ENCODE measurements around the gene CBLN1.

Gene CBLN1

GRCh38 chr16:49281480-49281842 lies at the start of gene CBLN1:
Gene CBLN1, minus strand, starts transcription at chr16:49281838. Its CDS starts 373 bp downstream, at chr16:49281465.
- no peak for DNase-seq

- DNase-seq = peak; percentile 55
These were observed 49.0 kb upstream of the CBLN1 start for GRCh38 chr16:49330562-49331201.

DNA sequence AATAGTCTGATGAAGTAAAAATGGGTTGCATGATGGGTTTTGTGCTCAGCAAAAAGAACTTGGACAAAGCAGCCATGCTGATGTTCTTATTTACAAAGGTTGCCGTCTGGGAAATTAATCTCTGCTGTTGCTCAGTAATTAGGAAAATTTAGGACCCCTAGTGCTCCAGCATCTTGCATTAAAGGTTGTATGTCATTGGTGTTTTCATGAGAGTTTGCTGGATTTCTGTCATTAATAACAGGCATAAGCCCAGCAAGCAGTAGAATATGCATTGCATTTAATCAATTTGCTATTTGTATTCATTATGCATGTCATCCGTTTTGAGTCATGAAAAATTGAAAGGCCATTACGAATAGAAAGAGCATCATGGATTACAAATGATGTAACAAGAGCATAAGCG lies 46.7 kb upstream of the CBLN1 start:
- DNase-seq = no peak

GRCh38 chr16:49327466-49327865 lies 45.8 kb upstream of the CBLN1 start:
- no peak for DNase-seq

DNA sequence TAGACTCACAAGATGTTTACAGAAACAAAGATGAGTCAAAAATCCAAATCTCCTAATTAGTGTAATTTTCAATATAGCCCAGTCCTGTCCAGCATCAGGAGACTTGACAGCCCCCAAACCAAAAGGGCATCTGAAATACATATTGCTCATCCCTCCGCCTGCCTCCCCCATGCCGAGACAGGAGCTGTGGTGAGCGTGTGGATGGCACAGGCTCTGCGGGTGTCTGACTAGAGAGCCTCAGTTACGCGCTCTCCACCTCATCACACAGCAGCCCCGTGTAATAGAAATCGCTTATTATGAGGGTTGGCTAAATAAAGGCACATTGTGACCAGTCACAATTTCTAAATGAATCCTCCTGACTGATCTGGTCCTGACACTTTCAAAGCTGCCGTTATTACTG lies 43.1 kb upstream of the CBLN1 start:
- DNase-seq = no peak

- DNase-seq = no peak
These were observed 34.0 kb upstream of the CBLN1 start for GRCh38 chr16:49315602-49316001.

GRCh38 chr16:49312389-49312985 lies 30.8 kb upstream of the CBLN1 start:
- peak; percentile 39 for DNase-seq

- no peak for DNase-seq
These were observed 30.2 kb upstream of the CBLN1 start for GRCh38 chr16:49311823-49312222.

DNA sequence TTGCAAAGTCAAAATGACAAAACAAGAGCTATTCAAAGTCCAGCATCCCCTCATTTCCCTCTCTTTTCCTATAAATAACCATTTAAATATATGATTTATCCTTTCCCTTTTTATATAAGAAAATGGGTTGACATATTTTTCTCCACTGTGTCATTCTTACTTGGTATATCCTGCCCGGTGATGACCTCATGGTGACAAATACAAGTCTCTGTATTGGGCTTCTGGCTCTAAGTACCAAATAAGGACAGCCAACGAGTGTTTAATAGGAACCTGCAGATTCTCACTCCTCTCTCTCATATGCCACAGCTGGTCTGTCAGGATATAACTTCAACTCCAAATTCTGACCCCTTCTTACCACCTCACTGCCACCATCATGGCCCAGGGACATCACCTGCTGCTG lies 25.5 kb upstream of the CBLN1 start:
- DNase-seq = no peak

GRCh38 chr16:49305406-49305805 lies 23.8 kb upstream of the CBLN1 start:
- DNase-seq = no peak

GRCh38 chr16:49292413-49292812 lies 10.8 kb upstream of the CBLN1 start:
- no peak for DNase-seq

- DNase-seq = no peak
These were observed 5.9 kb upstream of the CBLN1 start for GRCh38 chr16:49287572-49287971.

DNA sequence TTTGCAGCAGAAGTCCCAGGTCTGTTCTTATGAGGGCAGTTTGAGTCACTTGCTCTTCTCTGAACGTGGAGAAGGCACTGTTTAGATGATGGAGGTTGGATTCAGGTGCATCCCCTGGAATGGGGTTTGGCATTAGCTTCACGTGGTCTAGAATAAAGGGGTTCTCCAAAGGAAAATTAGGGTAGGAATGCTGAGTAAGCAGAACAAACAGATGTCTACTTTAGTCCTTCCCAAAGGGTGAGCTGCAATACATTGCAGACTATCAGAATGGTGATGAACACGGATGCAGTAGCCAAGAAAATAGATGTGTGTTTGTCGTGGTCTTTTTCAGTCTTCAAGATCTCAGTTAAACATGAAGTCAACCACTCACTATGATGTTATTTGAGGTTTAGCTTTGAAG lies 3.3 kb upstream of the CBLN1 start:
- no peak for DNase-seq

GRCh38 chr16:49283376-49284049 lies 1.9 kb upstream of the CBLN1 start:
- no peak for DNase-seq

- DNase-seq = no peak
These were observed 1.2 kb upstream of the CBLN1 start for GRCh38 chr16:49282690-49283375.

- peak; percentile 87 for DNase-seq
These were observed 405 bp upstream of the CBLN1 start for GRCh38 chr16:49281843-49282642.

DNA sequence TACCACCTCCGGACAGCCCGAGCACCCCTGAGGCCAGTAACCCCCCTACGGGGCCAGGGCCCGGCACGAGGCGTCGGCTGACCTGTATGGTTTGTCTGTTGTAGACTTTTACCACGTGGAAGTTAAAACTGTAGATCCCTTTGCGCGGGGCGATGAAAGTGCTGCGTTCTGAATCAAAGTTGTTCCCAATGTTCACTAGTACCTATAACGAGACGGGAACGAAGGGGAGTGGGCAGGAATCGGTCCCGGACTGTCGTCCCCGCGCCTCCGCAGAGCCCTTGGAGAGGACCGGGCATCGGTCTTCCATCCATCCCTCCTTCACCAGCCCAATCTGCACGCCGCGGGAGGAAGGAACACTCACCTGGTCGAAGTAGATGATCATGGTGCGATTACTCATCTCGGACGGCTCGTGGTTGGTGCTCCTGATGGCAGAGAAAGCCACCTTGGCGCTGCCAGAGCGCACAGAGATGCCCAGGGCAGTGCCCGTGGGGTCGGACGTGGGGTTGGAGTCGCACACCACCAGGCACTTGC lies 732 bp downstream of the CBLN1 start:
- DNase-seq = no peak

DNA sequence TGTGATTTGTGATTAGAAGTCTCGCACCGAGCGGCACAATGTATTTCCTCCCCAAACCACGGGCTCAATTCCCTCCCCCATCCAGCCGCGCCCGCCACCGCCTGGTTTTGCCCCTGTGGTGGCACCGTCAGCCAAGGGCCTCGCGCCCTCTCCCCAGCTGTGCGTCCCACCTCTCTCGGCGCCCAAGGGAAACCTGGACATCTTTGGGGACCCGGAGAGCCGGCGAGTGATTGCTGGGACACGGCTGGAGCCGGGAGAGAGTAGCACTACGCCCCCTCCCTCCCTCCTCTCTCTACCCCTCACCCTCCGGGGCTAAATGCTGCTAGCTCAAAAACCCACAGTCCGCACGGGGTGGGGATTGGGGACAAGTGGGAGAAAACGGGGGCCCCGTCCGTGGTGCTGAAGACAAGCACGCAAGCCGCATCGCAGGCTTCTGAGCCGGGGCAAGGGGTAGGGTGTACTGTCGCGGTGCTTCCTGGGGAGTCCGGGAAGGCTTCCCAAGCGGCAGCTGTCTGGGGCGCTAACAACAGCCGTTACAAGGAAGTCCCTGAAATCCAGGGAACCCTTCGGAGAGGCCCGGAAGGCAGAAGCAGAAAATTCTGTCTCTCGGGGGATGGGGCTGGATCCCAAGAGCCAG lies 1.4 kb downstream of the CBLN1 start:
- no peak for DNase-seq

DNA sequence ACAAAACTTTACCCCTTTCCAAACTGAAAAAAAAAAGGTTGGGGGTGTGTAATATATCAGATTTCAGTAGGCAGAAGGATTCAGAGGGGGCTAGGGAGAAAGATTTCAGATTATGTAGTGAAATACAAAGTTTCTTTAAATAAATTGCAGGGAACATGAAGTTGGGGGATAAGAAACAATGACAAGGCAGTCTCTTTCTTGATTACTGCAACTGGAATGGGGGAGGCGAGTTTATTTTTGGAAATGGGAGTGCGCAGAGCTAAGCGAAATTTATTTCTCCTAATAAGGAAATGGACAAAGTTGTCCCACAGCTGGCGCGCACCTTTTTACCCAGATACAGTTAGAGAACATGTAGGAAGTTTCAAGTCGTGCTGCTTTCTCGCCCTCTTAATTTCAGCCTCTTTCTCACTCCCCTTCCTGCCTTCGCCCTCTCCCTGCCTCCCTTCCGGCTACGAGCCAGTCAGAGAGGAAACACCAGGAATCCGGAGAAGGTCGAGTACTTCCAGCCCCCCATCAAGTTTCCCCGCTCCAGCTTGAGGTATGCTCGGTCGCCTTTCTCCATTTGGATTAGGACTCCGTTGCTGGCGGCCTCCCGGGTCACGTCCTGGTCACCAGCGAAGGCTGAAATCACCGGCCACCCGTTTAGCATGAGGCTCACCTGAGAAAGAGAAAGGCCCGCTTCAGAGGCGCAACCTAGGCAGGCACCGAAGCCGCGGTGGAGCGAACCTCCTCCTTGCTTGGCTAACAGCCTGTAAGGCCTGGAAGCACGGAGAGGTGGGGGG lies 2.5 kb downstream of the CBLN1 start:
- DNase-seq = no peak

DNA sequence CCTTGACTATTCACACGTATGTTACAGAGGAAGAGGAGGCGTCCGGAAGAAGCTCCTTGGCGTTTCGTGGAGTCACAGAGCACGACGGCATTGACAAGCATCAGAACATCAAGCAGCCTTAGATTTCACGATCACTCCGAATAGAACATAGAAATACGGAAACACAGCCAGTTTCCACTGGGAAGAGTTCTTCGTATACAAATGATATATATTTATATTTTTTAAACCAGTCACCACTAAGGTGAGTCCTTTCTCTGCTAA lies 3.1 kb downstream of the CBLN1 start:
- no peak for DNase-seq

GRCh38 chr16:49277766-49278566 lies 3.7 kb downstream of the CBLN1 start:
- no peak for DNase-seq

All from MV-4-11 (cell line).